NCI-H446 (cell line): Measurements from ENCODE around the gene DSCAM.
A peak's percentile ranks its signal among the peaks of the same experiment; 100 is the strongest.

ENCODE experiments used
- DNase-seq, 2 experiments: peaks; one replicate each; lab custom pipeline; 2025; lab: John Stamatoyannopoulos, UW

Gene DSCAM

DNA sequence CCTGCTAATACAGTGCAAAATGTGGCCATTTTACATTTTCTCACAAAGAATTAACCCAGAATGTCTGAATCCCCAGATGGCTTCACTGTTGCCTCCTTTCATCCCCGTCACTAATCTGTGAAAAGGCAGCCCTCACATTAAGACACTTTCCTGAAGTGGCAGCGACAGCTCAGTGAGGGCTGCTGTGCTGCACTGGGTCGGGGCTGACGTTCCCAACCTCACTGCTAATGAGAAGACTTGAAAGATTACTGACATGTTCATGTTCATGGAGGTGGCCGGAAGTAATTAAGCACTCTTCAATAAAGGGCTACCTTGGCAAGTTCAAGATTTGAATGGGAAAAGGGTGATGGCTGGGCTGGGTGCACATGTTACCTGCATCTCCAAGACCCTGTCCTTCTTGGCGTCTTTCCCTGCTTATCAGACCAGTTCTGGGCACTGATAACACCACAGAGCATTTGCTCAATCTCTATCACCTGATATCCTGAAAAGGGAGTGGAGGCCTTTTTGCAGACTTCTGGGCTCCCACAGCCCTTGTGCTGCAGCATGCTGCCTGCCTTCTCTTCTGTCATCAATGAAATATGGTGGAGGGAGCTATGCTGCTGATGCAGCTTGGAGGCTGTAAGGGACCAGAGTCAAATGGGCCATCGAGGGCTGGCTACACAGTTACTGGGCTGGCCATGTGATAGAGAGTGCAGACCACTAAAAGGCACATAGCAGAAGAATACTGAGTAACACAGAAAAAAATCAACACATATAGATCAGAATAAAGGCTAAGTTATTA lies 596.3 kb downstream of the DSCAM start:
- DNase-seq = no peak

DNA sequence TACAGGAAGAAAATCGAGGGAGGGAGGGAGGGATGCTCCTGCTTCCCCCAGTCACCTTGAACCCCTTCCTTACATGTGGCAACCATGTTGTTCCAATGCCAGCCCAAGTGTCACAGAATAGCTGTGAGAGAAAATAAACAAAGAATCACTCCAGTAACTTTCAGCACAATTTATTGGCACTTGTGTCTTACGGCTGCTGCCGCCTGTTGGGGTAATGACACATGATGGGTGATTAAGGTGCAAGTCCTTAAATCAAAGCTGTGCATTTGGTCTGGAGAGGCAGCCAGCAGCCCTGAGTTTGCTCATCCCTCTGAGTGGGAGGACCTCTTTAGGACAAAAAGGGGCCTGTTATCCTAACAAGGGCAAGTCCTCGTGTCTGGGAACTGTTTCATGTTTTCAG lies 602.0 kb downstream of the DSCAM start:
- no peak for DNase-seq

DNA sequence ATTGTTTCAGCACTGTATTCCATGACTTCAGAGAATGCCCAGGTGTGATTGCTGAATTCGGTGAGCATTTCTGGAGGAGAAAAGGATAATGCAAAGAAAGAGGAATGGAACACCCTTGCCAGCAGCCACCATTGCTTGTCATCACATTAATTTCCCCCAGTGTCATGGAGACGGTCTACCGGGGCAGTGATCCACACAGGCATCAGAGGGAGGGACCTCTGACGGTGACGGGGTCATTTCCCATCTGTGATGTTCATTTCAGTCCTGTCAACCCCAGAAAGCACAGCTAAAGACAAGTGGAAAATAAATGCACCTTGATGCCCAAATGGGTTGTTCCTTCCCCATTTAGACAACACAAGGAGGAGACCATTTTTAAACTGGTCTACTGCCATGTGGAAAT lies 603.3 kb downstream of the DSCAM start:
- DNase-seq = no peak

DNA sequence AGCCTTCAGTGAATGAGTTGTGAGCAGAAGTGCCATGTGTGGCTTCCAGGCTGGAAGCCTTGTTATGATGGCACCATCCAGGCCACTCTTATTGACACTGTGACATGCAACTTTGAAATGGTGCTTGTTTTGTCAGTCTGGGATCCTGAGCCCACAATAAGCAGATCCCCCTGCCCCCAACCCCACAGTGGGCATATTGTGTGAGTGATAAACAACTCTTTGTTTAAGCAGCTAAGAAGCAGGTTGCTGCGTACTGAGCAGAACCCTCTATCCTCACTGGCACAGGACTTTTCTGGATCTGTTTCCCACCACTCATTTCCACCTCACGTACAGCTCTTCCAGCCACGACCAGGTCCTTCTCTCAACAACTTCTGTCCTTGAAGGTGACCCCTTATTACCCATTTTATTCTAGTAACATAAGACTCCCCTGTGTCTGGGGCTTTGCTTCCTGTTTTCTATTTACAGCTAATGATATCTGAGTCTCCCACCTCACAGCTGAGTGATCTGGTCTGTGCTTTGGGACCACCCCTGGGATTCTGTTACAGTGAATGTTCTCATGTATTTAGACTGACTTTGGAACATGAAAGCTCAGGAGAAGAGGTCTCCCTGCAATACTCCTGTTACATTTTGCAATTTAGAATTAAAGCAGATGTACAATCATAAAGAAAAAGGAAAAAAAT lies 604.2 kb downstream of the DSCAM start:
- DNase-seq = no peak

DNA sequence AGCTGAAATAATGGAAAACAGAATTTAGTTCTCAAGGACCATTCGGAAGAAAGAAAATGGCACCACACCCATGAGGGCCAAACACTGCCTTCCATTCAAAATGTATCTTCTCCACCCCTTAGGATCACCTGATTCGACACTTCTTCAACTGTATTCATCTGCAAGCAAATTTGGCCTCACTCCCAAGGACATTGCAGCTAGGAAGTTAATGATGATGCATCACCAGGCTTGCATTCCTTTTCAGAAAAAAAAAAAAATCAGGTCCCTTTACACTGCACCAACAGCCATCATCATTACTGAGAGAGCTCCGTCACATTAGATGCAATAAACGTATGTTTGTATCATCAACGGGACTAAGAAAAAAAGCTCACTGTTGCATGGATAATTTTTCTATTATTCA lies 611.4 kb downstream of the DSCAM start:
- no peak for DNase-seq

DNA sequence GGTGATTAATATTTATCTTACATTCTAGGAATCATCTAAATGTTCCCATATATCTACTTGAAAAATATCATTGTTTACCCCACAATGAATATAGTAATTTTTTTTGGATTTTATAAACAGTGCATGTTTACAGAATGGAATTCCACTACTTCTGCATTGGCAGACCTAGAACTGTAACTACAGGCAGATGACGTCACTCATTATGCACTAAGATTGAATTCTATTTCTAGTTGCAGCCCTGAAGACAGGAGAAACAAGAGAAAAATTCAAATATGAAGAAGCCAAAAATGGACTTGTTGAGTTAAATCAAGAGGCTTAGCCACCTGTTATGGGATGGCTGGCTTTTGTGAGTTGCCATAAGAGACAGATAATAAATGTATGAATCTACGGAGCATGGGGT lies 615.0 kb downstream of the DSCAM start:
- DNase-seq = no peak

DNA sequence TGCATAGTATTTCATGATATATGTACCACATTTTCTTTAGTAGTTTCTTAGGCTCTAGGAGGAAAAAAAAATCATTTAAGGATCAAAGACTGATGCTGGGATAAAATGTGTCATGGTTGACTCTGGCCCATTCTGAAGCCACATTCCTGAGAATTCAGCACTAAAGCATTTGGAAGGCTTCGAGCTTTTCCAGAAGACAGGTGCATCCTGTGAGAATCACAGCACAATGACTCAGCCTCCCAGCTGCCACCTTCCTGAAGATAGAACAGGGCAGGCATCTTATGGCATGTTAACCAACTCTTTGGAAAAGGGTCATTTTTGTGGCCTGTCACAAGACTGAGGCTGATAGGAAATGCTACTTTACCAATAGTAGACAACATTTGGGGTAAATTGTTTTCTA lies 619.9 kb downstream of the DSCAM start:
- DNase-seq = no peak

DNA sequence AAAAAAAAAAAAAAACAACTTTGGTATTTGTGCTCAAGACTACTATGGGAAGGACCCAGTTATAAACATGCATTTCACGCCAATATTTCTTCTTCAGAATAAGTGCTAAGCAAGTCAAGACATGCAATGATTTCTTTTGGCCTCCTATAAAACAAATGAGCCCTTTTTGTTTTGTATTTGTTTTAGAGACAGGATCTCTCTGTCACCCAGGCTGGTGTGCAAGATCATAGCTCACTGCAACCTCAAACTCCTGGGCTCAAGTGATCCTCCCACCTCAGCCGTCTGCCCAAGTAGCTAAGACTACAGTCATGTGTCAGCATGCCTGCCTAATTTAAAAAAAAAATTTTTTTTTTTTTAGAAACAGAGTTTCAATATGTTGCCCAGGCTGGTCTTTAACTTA lies 631.0 kb downstream of the DSCAM start:
- no peak for DNase-seq

DNA sequence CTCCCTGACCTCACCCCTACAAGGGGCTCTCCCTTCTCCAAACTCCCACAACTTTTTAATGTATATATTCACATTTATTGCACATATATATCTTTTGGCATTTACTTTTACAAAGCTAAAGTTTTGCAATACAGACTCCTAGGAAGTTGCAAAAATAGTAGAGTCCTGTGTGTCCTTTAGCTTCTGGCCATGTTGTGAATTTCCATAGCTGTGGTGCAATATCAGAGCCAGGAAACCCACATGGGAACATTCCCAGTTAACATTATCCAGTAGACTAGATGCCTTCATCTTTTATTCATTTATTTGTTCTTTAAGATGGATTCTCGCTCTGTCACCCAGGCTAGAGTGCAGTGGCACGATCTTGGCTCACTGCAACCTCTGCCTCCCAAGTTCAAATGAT lies 636.7 kb downstream of the DSCAM start:
- DNase-seq = no peak

DNA sequence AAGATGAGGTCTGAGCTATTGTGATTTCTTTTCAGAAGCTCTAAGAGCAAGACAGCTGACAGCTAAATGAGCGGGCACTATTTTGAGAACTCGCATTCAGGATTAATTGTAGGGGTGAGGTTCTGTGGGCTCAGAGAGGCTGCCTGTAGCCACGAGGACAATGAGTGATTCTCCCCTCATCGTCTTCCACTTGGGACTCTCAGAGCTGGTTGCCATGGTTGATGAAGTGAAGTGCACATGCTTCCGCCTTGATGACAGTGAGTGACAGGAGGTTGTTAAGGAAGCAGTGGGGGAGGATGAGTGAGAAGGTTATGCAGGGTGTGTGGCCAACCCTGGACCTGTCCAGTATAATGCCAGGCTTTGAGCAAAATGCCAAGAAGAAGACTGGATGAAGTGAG lies 638.0 kb downstream of the DSCAM start:
- no peak for DNase-seq

DNA sequence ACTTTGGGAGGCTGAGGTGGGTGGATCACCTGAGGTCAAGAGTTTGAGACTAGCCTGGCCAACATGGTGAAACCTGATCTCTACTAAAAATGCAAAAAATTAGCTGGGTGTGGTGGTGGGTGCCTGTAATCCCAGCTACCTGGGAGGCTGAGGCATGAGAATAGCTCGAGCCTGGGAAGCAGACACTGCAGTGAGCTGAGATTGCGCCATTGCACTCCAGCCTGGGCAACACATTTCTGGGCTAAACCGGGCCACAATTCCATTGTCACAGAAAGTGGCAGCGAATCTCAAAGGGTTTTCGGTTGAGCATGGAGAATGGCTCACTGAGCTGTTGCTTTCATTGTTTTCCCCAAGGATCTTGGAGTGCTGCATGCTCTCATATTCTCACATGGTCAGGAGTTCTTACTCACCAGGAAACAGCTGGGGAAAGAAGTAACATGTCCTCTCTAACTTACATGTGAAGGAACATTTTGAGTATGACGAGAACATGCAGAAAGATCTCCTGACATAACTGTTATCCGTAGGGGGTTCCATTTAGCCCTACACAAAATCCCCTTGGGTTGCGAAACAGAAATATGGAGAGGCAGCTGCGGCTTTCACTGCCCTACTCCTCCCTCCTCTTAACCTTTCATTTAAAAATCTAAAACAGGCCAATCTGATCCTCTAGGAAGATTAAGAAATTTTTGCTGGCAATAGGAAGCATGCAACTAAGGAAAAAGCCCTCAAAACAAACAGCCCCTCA lies 638.6 kb downstream of the DSCAM start:
- DNase-seq = no peak

DNA sequence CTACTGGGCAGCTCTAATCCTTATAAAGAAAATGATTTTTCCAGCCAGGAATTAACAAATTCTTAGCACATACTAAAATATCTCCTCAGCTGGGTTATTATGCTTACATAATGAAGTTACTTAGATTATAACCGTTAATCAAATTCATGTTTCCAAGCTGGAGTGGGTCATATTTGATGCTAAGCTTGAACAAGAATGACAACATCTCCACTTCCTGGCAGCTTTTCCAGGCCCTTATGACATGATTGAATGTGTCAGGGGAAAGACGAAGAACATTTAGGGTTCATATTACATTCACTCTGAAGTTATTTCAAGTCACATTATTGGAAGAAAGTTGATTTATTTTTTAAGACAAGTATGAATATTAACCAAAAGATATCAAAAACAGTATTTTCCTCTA lies 646.0 kb downstream of the DSCAM start:
- DNase-seq = no peak

DNA sequence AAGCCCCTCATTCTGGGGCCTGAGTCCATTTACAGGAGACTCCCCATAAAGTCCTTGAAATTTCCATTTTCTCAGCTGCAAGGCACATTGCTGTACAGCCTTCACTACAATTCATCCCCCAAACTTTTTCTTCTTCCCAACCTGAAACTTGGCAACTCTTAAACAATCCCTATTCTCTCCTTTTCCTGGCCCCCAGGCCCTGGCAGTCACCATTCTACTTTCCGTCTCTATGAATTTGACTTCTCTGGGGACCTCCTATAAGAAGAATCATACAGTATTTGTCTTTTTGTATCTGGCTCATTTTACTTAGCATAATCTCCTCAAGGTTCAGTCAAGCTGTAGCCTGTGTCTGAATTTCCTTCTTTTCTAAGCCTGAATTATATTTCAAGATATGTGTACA lies 646.8 kb downstream of the DSCAM start:
- DNase-seq = no peak

DNA sequence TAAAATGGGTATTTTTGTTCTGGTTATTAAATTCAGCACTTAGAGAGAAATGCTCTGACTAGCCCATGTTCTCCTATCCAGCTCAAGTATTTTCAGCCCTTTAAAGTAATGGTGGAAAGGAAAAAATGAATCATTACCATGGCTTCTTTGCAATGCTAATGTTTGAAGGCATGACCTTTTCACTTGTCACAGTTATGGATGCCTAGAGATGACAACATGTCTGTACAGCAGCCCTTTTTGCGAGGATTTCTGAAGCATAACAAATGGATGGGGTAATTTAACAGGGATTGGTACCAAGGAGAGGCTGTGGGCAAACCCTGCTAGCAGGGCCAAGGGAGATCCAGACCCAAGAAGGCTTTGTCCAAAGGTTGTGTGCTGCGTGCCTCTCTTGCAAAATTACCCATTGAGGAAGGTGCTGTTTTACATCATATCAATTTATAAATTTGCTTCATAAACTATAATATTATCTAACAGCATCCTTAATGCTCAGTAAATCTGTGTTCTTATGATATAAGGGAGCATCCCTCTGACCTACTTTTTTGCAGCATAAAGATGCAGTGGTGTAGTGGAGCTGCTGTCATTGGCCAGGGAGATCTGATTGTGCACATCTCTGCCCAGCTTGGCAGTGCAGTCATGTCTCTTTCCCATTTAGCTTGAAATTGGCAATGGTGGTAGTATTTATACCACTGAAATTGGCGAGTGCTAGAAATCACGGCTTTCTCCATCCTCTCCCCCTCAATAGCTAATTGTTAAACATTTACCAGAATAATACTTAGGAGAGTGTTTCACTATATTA lies 652.6 kb downstream of the DSCAM start:
- DNase-seq = no peak

DNA sequence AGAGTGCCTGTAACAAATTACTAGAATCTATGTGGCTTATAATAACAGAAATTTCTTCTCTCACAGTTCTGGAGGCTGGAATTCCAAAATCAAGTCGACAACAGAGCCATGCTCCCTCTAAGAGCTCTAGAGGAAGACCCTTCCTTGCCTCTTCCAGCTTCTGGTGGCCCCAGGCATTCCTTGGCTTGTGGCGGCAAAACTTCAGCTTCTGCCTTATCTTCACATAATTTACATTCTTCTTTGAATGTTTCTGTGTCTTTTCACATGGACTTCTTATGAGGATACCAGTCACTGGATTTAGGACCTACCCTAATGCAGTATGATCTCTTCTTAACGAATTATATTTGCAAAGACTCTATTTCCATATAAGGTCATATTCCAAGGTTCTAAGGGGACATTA lies 655.3 kb downstream of the DSCAM start:
- no peak for DNase-seq

DNA sequence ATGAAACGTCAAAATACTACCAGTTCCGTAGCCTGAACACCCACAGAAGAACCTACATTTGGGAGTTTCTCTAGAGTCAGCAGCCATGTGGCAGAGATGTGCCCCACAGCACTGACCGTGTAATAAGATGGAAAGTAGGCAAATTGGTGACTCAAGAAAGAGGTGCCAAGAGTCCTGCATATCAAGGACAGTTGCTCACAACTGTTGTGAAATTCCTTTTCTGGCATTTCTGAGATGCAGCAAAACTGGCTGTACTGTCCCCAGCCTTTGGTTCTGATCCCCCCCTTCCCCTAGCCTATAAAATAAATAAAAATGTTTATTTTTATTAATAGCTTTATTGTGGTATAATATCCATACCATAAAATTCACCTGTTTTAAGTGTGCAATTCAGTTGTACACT lies 655.8 kb downstream of the DSCAM start:
- no peak for DNase-seq

DNA sequence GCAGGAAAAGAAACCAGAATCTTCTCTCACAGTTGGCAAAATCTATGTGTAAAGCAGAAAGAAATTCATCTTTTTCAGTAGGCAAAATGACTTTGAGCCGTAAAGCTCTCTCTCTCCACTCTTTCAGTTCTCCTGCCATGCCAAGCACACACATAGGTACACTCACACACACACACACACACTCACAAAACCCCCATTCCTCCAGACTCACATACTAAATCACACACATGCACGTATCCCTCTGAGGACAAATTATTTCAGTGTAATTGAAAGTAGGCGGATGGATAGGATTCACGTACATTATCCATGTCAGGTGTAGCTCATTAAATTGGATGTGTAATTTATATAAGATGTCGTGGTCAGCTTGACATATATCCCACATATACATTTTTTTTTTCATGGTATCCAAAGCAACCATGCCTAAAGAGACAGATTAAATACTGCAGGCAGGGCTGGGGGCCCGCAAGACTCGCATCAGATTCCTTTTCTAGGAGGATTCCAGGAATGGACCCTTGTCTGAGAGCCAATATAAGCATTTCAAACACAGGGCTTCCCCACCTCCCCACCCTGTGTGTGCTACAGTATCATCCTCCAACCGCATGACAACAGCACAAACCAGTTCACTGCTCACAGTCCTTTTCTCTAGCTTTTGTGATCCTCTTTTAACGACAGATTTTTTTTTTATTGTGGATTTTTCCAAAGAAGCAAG lies 658.9 kb downstream of the DSCAM start:
- DNase-seq = no peak

DNA sequence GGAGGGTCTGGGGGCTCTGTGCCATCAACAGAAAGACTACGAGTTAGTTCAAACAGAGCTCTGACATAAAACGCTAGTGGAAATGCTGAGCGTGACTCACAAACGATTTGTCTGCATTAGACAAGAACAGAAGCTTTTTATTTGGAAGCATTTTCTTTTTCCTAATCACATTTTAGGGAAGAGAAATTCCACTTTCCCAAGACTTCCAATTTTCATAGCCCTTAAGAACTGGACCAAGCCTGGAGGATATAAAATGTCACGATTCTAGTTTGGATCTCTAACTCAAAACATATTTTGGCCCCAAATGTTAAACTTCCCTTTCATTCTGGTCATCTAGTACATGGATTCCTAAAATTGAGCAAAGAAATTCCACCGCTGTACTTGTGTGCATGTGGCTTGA lies 659.7 kb downstream of the DSCAM start:
- no peak for DNase-seq

DNA sequence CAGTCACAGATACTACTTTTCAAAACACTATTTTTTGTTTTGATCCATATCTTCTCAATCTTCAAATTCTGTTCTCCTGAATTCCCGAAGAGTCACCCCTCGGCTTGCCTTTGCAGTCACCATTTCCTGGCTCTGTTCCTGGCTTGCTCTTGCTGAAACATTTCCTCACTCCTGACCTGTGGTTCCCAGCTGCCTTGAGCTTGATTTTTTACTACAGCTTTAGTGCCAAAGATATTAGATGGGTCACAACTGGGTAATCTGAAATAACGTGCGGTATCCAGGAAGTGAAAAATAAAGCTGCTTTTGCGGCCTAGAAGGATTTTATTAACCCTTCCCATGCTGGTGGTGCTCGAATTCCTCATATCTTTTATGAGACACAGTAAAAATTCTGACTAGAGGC lies 660.9 kb downstream of the DSCAM start:
- DNase-seq = no peak

DNA sequence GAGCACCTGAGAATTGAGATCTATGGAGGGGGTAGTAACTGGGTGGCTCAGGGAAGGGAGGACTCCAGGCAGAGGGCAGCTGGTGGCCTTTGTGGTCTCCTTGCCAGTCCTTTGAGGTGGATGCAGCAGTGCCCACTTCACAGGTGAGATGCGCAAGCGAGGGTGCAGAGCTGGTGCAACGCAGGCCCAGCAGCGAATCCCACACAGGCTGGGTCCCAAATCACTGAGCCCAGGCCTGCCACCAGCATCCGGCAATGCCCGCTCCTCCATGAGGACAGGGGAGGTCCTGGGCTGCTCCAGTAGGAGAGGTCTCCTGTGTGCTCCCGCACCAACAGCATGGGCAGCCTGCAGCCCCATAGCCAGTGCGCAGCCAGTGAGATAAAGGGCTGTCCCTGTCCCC lies 661.8 kb downstream of the DSCAM start:
- no peak for DNase-seq

DNA sequence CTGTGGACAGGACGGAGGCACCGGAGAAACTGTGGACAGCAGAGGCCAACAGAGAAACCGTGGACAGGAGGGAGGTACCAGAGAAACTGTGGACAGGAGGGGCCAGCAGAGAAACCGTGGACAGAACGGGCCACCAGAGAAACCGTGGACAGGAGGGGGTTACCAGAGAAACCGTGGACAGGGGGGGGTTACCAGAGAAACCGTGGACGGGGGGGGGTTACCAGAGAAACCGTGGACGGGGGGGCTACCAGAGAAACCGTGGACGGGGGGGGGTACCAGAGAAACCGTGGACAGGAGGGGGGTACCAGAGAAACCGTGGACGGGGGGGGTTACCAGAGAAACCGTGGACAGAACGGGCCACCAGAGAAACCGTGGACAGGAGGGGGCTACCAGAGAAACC lies 664.5 kb downstream of the DSCAM start:
- DNase-seq = peak in 1 of 2 experiments; percentile 13

DNA sequence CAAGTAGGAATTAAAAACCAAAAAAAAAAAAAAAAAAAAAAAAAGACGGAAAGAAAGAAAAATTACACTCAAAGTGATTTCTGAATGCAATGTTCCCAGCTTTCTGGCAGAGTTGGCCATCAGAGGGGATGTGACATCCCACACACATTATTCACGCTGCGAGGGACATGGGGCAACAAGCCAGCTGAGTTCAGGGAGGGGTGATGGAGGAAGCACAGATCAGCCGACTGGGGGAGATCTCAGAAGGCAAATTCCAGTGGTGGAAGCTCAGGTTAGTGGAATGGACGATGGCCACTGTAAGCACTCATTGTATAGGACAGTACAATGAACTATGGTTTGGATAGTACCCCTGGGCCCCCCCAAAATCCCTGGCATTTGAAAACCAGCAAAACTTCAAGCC lies 667.8 kb downstream of the DSCAM start:
- peak in 1 of 2 experiments; percentile 9 for DNase-seq
